ENCODE data around the gene OPTN.
"Not testable (repeated sequence)": the region's sequence is repeated elsewhere in the genome, so short reads cannot be mapped to it uniquely, and the experiment has no call there.

Gene OPTN

GRCh38 chr10:13091801-13092200 lies 8.2 kb upstream of the OPTN start:
- peak; percentile 91 for DNase-seq

- DNase-seq: no peak
Measured at GRCh38 chr10:13092291-13093102, 7.5 kb upstream of the OPTN start.

GRCh38 chr10:13094082-13094481 lies 5.9 kb upstream of the OPTN start:
- DNase-seq: not testable (repeated sequence)

- DNase-seq: no peak
Measured at GRCh38 chr10:13095094-13095493, 4.9 kb upstream of the OPTN start.

- DNase-seq: no peak
Measured at GRCh38 chr10:13095929-13096328, 4.0 kb upstream of the OPTN start.

GRCh38 chr10:13099144-13099665 lies 758 bp upstream of the OPTN start:
- peak; percentile 85 for DNase-seq

- peak; percentile 34 for DNase-seq
Measured at GRCh38 chr10:13100349-13101294, 659 bp downstream of the OPTN start.

- no peak for DNase-seq
Measured at GRCh38 chr10:13102002-13102794, 2.2 kb downstream of the OPTN start.

- no peak for DNase-seq
Measured at GRCh38 chr10:13103554-13103953, 3.6 kb downstream of the OPTN start.

- no peak for DNase-seq
Measured at GRCh38 chr10:13104697-13105096, 4.7 kb downstream of the OPTN start.

GRCh38 chr10:13105184-13105583 lies 5.2 kb downstream of the OPTN start:
- DNase-seq: peak; percentile 50

GRCh38 chr10:13106387-13107045 lies 6.6 kb downstream of the OPTN start:
- peak; percentile 59 for DNase-seq

GRCh38 chr10:13110908-13111307 lies 10.9 kb downstream of the OPTN start:
- no peak for DNase-seq

GRCh38 chr10:13113544-13113943 lies 13.6 kb downstream of the OPTN start:
- no peak for DNase-seq

GRCh38 chr10:13115832-13116803 lies 16.2 kb downstream of the OPTN start:
- DNase-seq: no peak

GRCh38 chr10:13117841-13118783 lies 18.1 kb downstream of the OPTN start:
- DNase-seq: peak; percentile 71

GRCh38 chr10:13118784-13119410 lies 18.9 kb downstream of the OPTN start:
- DNase-seq: no peak

- no peak for DNase-seq
Measured at GRCh38 chr10:13120786-13121499, 21.0 kb downstream of the OPTN start.

- DNase-seq: no peak
Measured at GRCh38 chr10:13121500-13121854, 21.5 kb downstream of the OPTN start.

All from hematopoietic multipotent progenitor cell treated with erythropoietin and hydrocortisone succinate and interleukin-3 and kit ligand, for 6 days (in vitro differentiated cells).